Endothelial cell of umbilical vein (primary cell): ENCODE data around the gene EMD. TPM values are rescaled to one million over a fixed set of nuclear protein-coding genes. Genes with fewer than 3 reads are reported as not detected.

Source experiments
- BruUV-seq: library from RNA; stranded (reverse); fragments of 400-500 nt; replicated peaks from 2 replicates; lab custom pipeline; 2021; lab: Mats Ljungman, UMichigan
- CTCF ChIA-PET: fragments of 300-600, 350-600 bp; sonication (Branson Sonifier 250); formaldehyde crosslinking; loops from one replicate; lab custom pipeline; 2021; ENCODE audit warnings: antibody characterized with exemption, inconsistent platforms; lab: Charles Lee
- POLR2A ChIA-PET: fragments of 300-600, 350-600 bp; sonication (Branson Sonifier 250); formaldehyde crosslinking; loops from one replicate; lab custom pipeline; 2021; ENCODE audit warnings: antibody characterized with exemption, inconsistent platforms; lab: Charles Lee
- DNase-seq: peaks from one replicate; pipeline ENCODE4 v3.0.0-alpha.2; 2011; ENCODE audit warnings: low read depth, low spot score
- FAIRE-seq: peaks from 2 replicates; lab custom pipeline; 2011; peaks lifted over from hg19 to GRCh38; lab: Jason Lieb, UNC
- H2AFZ ChIP-seq: 2 replicates; pipeline ENCODE4 v1.6.0; 2012; ENCODE audit warnings: low read depth, low read length, control low read depth, inconsistent platforms
- H3K27ac ChIP-seq: 2 replicates; pipeline ENCODE4 v1.5.1; 2011; ENCODE audit warnings: low read depth, mild to moderate bottlenecking, control low read depth, low read length, moderate library complexity; ENCODE audit not compliant: insufficient read depth
- H3K27me3 ChIP-seq, 2 experiments: 2 replicates each; pipeline versions ENCODE4 v1.6.0 to v1.6.1; 2011; ENCODE audit warnings: low read length in 2 of 2, mixed read lengths in 1 of 2; ENCODE audit not compliant: control insufficient read depth in 2 of 2, insufficient read depth in 2 of 2
- H3K36me3 ChIP-seq, 2 experiments: 2 replicates in 1 of 2; 3 replicates in 1 of 2; pipeline ENCODE4 v1.5.1; 2011; ENCODE audit warnings: low read length in 2 of 2, mild to moderate bottlenecking in 1 of 2, moderate library complexity in 1 of 2; ENCODE audit not compliant: control insufficient read depth in 2 of 2, insufficient read depth in 2 of 2; ENCODE audit errors: extremely low read depth in 1 of 2
- H3K4me1 ChIP-seq: 3 replicates; pipeline ENCODE4 v1.5.1; 2011; ENCODE audit warnings: mild to moderate bottlenecking, low read length; ENCODE audit not compliant: control insufficient read depth, insufficient read depth; ENCODE audit errors: extremely low read depth
- H3K4me2 ChIP-seq: 2 replicates; pipeline ENCODE4 v1.6.1; 2011; ENCODE audit warnings: low read length, control low read depth, mixed read lengths; ENCODE audit not compliant: insufficient read depth
- H3K4me3 ChIP-seq, 3 experiments: fragments of 200-600 bp in 1 of 3; sonication (generic), shearing (Covaris generic) in 1 of 3; replicated peaks in 1 of 3; 2 replicates each; pipeline ENCODE4 v1.5.1; 2011 to 2016; ENCODE audit warnings: control low read depth in 3 of 3, low read length in 3 of 3, mild to moderate bottlenecking in 2 of 3, inconsistent platforms in 1 of 3, low read depth in 1 of 3, moderate library complexity in 1 of 3; ENCODE audit not compliant: insufficient read depth in 1 of 3
- H3K79me2 ChIP-seq: 2 replicates; pipeline ENCODE4 v1.6.0; 2012; ENCODE audit warnings: low read length, inconsistent platforms; ENCODE audit not compliant: control insufficient read depth, insufficient read depth
- H3K9ac ChIP-seq: replicated peaks from 2 replicates; pipeline ENCODE3; 2011; ENCODE audit warnings: low read length, control low read depth; ENCODE audit not compliant: insufficient read depth; ENCODE audit errors: extremely low read depth
- H3K9me1 ChIP-seq: replicated peaks from 3 replicates; pipeline ENCODE4 v1.6.0; 2011; ENCODE audit warnings: mild to moderate bottlenecking, low read length; ENCODE audit not compliant: control insufficient read depth, insufficient read depth; ENCODE audit errors: extremely low read depth
- H3K9me3 ChIP-seq: replicated peaks from 2 replicates; pipeline ENCODE4 v1.5.1; 2012; ENCODE audit warnings: low read length, inconsistent platforms; ENCODE audit not compliant: control insufficient read depth, insufficient read depth
- H4K20me1 ChIP-seq: replicated peaks from 2 replicates; pipeline ENCODE3; 2011; ENCODE audit warnings: mild to moderate bottlenecking, low read length; ENCODE audit not compliant: control insufficient read depth, insufficient read depth; ENCODE audit errors: extremely low read depth
- CTCF ChIP-seq, 2 donors: IDR thresholded peaks; 1 replicate in 1 of 2; 2 replicates in 1 of 2; pipeline ENCODE4 v1.5.1; 2011; ENCODE audit warnings: low read length in 2 of 2, mild to moderate bottlenecking in 2 of 2, moderate library complexity in 2 of 2, control low read depth in 1 of 2, inconsistent platforms in 1 of 2, low read depth in 1 of 2; ENCODE audit not compliant: insufficient read depth in 1 of 2; ENCODE audit errors: extremely low read depth in 1 of 2
- FOS ChIP-seq: IDR thresholded peaks from 2 replicates; pipeline ENCODE4 v1.6.1; 2011; ENCODE audit warnings: mild to moderate bottlenecking, low read length, moderate library complexity, borderline replicate concordance; ENCODE audit not compliant: insufficient read depth
- JUN ChIP-seq: IDR thresholded peaks from 2 replicates; pipeline ENCODE4 v1.6.1; 2011; ENCODE audit warnings: borderline replicate concordance, low read depth; ENCODE audit not compliant: insufficient read length, insufficient read depth
- MAX ChIP-seq: IDR thresholded peaks from 2 replicates; pipeline ENCODE4 v1.6.1; 2011; ENCODE audit not compliant: insufficient read depth, insufficient read length
- MYC ChIP-seq: IDR thresholded peaks from one replicate; pipeline ENCODE4 v1.6.1; 2011; ENCODE audit warnings: mild to moderate bottlenecking, low read depth, low read length
- POLR2A ChIP-seq: IDR thresholded peaks from 2 replicates; pipeline ENCODE4 v1.6.1; 2012; ENCODE audit warnings: low read depth, mild to moderate bottlenecking, control low read depth, low read length
- POLR2AphosphoS5 ChIP-seq: IDR thresholded peaks from 2 replicates; pipeline ENCODE4 v1.6.1; 2012; ENCODE audit warnings: low read depth, mild to moderate bottlenecking, control low read depth, low read length, moderate library complexity; ENCODE audit not compliant: insufficient read depth
- dilution Hi-C: fragments of 300-500 bp; cut with MboI; formaldehyde crosslinking; loops from one replicate; pipeline ENCODE4 v1.15.0; 2019; ENCODE audit warnings: low sequenced_read_pairs; ENCODE audit not compliant: extremely low pct_ligation_motif_present
- intact Hi-C: fragments of 100-400 bp; cut with micrococcal nuclease; formaldehyde crosslinking; loops from one replicate; pipeline ENCODE4 v1.10.0; 2022
- polyA plus RNA-seq, 4 experiments: library from polyadenylated mRNA; depleted of rRNA in 3 of 4; stranded (reverse) in 3 of 4; unstranded in 1 of 4; fragments of >200 nt; gene quantifications; 2 replicates each; pipeline versions ENCODE4 v1.2.1 to v1.2.3, GENCODE V29; 2011 to 2012; ENCODE audit warnings: missing spikeins in 1 of 4
- total RNA-seq: library from RNA; stranded (reverse); gene quantifications from 2 replicates; pipeline ENCODE4 v1.2.3, GENCODE V29; 2021

Gene EMD
- total and polyA plus RNA-seq, 2 donors (not counting 3 experiments of a cell fraction or from before 2014, with no cell fraction given): 50.6 to 76.8 TPM

- intact Hi-C loops: loop anchor here (1.0 to 5.0 kb wide), 5 partner anchors 7 to 119 kb away; partner anchors contain the start of genes ATP6AP1, FAM50A and FLNA
- no peaks in the 10 kb centered on the region for H3K9me3 ChIP-seq
- peaks cover 14% of the 10 kb centered on the region for H3K79me2 ChIP-seq
- H3K9me1 ChIP-seq: no peaks in the 10 kb centered on the region
- H3K27me3 ChIP-seq: no peaks in the 10 kb centered on the region
- TSS peak; percentile 32 for BruUV-seq
- FAIRE-seq (no peak), DNase-seq (no peak)
- dilution Hi-C loops: no loop called here
- peaks cover 22% of the 10 kb centered on the region for H3K4me1 ChIP-seq
- H3K9ac ChIP-seq: peak overlapping the region; percentile 65
- H3K4me2 ChIP-seq: peak overlapping the region; percentile 74
- no peaks in the 10 kb centered on the region for H4K20me1 ChIP-seq
- POLR2A ChIA-PET: interaction anchor here (0.7 kb wide), 1 partner anchor 9 kb away, joined by 3 read pairs; no protein-coding TSS in a partner anchor
- H2AFZ ChIP-seq: no peak overlapping the region
- no peak for TF ChIP-seq MAX
- CTCF ChIA-PET: interaction anchor here (1.0 to 1.5 kb wide), 4 partner anchors 11 to 119 kb away, joined by 3 to 6 read pairs (median 4); partner anchors contain the start of genes RPL10 and SLC10A3
- no peaks in the 10 kb centered on the region for H3K36me3 ChIP-seq
- peak overlapping the region; percentile 61 for H3K27ac ChIP-seq
- peak overlapping the region; percentile 45 to 72 (median 72) for H3K4me3 ChIP-seq
Observed at GRCh38 chrX:154408659-154409221, 29.6 kb downstream of the EMD start.

- H3K4me1 ChIP-seq: peaks cover 22% of the 10 kb centered on the region
- FAIRE-seq (peak; percentile 96), DNase-seq (peak; percentile 92)
- no peaks in the 10 kb centered on the region for H3K36me3 ChIP-seq
- ChIA-PET CTCF (interaction anchor here (1.0 to 1.5 kb wide), 4 partner anchors 11 to 119 kb away, joined by 3 to 6 read pairs (median 4); partner anchors contain the start of genes RPL10 and SLC10A3), POLR2A (interaction anchor here (1.0 kb wide), 1 partner anchor 10 kb away, joined by 3 read pairs; no protein-coding TSS in a partner anchor)
- peak within 1 kb of the TSS; percentile 69 for H3K27ac ChIP-seq
- H3K79me2 ChIP-seq: peaks cover 14% of the 10 kb centered on the region
- H3K27me3 ChIP-seq: no peaks in the 10 kb centered on the region
- peak within 1 kb of the TSS; percentile 65 for H3K9ac ChIP-seq
- intact Hi-C loops: loop anchor here (1.0 to 5.0 kb wide), 5 partner anchors 8 to 118 kb away; partner anchors contain the start of genes ATP6AP1, FAM50A and FLNA
- H3K4me2 ChIP-seq: peak within 1 kb of the TSS; percentile 74
- no peak within 1 kb of the TSS for H2AFZ ChIP-seq
- dilution Hi-C loops: no loop called here
- H3K9me3 ChIP-seq: no peaks in the 10 kb centered on the region
- no TSS peak for BruUV-seq
- H3K4me3 ChIP-seq: peak within 1 kb of the TSS; percentile 45 to 72 (median 72)
- H4K20me1 ChIP-seq: no peaks in the 10 kb centered on the region
- no peak for TF ChIP-seq JUN
- TF ChIP-seq POLR2A: peak; percentile 49
- TF ChIP-seq CTCF (IDR thresholded peaks at IDR 0.05; ENCODE audit: extremely low read depth in 1 of 2, insufficient read depth in 1 of 2, low read depth in 1 of 2, low read length in 2 of 2): no peak
- peak; percentile 48 for TF ChIP-seq POLR2AphosphoS5
- TF ChIP-seq FOS: peak; percentile 83
- no peak for TF ChIP-seq MYC
- H3K9me1 ChIP-seq: no peaks in the 10 kb centered on the region
Observed at GRCh38 chrX:154409222-154409871, 30.3 kb downstream of the EMD start, which contains the start of gene DNASE1L1. Gene DNASE1L1 (minus strand): TSS chrX:154409254. CDS start chrX:154405568, 3,686 bp downstream.
